SK-N-SH (cell line): ENCODE results near the gene CXorf49. TPM values are rescaled to one million over a fixed set of nuclear protein-coding genes. Genes with fewer than 3 reads are reported as not detected.

Experiments
- CTCF ChIA-PET: fragments of 300-600, 350-600 bp; formaldehyde crosslinking; extraction: SDS; loops from one replicate; lab custom pipeline; 2021; lab: Yijun Ruan, JAX
- POLR2A ChIA-PET: fragments of 350-600 bp; sonication (Branson Sonifier 250); formaldehyde crosslinking; extraction: SDS; loops from one replicate; lab custom pipeline; 2020; ENCODE audit warnings: antibody characterized with exemption, inconsistent platforms; lab: Yijun Ruan, JAX
- DNase-seq: peaks from one replicate; pipeline ENCODE4 v3.0.0; 2012
- H2AFZ ChIP-seq: fragments of 200-600 bp; sonication (generic); 2 replicates; pipeline ENCODE4 v1.8.1; 2016; ENCODE audit warnings: antibody characterized with exemption, mild to moderate bottlenecking, low read depth
- H3F3A ChIP-seq: fragments of 200-600 bp; sonication (generic); replicated peaks from 2 replicates; pipeline ENCODE3; 2016; ENCODE audit warnings: antibody characterized with exemption, mild to moderate bottlenecking; ENCODE audit not compliant: insufficient read depth
- H3K27ac ChIP-seq, 2 experiments: fragments of 200-500 bp in 1 of 2; fragments of 200-600 bp in 1 of 2; sonication (Bioruptor generic) in 1 of 2; sonication (generic), shearing (Covaris generic) in 1 of 2; 2 replicates each; pipeline versions ENCODE4 v1.5.1 to v1.6.1; 2014 to 2016; ENCODE audit warnings: low read depth in 2 of 2, inconsistent platforms in 1 of 2, low read length in 1 of 2, mild to moderate bottlenecking in 1 of 2, mixed read lengths in 1 of 2
- H3K27me3 ChIP-seq: fragments of 200-600 bp; sonication (generic), shearing (Covaris generic); 2 replicates; pipeline ENCODE4 v1.6.1; 2016; ENCODE audit warnings: mixed run types; ENCODE audit not compliant: insufficient read depth
- H3K36me3 ChIP-seq, 2 experiments: fragments of 200-500 bp in 1 of 2; fragments of 200-600 bp in 1 of 2; sonication (Bioruptor generic) in 1 of 2; sonication (generic) in 1 of 2; replicated peaks in 1 of 2; 2 replicates each; pipeline versions ENCODE3 to v1.5.1; 2014 to 2016; ENCODE audit warnings: low read length in 1 of 2, mild to moderate bottlenecking in 1 of 2; ENCODE audit not compliant: insufficient read depth in 2 of 2, control insufficient read depth in 1 of 2
- H3K4me1 ChIP-seq, 2 experiments: fragments of 200-500 bp in 1 of 2; fragments of 200-600 bp in 1 of 2; sonication (Bioruptor generic) in 1 of 2; sonication (generic), shearing (Covaris generic) in 1 of 2; 2 replicates each; pipeline versions ENCODE4 v1.5.1 to v1.6.1; 2014 to 2016; ENCODE audit warnings: low read depth in 1 of 2, low read length in 1 of 2, mixed run types in 1 of 2; ENCODE audit not compliant: insufficient read depth in 2 of 2, control insufficient read depth in 1 of 2
- H3K4me2 ChIP-seq: fragments of 200-600 bp; sonication (generic), shearing (Covaris generic); 2 replicates; pipeline ENCODE4 v1.6.1; 2017; ENCODE audit warnings: mixed run types
- H3K4me3 ChIP-seq, 2 experiments: fragments of 200-500 bp in 1 of 2; fragments of 200-600 bp in 1 of 2; sonication (Bioruptor generic) in 1 of 2; sonication (generic), shearing (Covaris generic) in 1 of 2; 2 replicates each; pipeline versions ENCODE4 v1.5.1 to v1.8.1; 2014 to 2016; ENCODE audit warnings: low read depth in 2 of 2, inconsistent platforms in 1 of 2, low read length in 1 of 2, mild to moderate bottlenecking in 1 of 2, mixed read lengths in 1 of 2, moderate library complexity in 1 of 2
- H3K79me2 ChIP-seq: fragments of 200-600 bp; sonication (generic); 2 replicates; pipeline ENCODE4 v1.8.1; 2017; ENCODE audit warnings: mild to moderate bottlenecking; ENCODE audit not compliant: insufficient read depth
- H3K9ac ChIP-seq: fragments of 200-600 bp; sonication (generic); 2 replicates; pipeline ENCODE4 v1.6.1; 2017; ENCODE audit warnings: mixed run types
- H3K9me2 ChIP-seq: fragments of 200-600 bp; sonication (generic); 2 replicates; pipeline ENCODE4 v1.6.1; 2017; ENCODE audit warnings: mixed run types
- H3K9me3 ChIP-seq: fragments of 200-600 bp; sonication (generic); 2 replicates; pipeline ENCODE4 v1.6.1; 2017; ENCODE audit warnings: mixed run types, mild to moderate bottlenecking, moderate library complexity
- H4K20me1 ChIP-seq: fragments of 200-600 bp; sonication (generic); 2 replicates; pipeline ENCODE4 v1.6.1; 2017; ENCODE audit warnings: mild to moderate bottlenecking, mixed run types; ENCODE audit not compliant: insufficient read depth
- CTCF ChIP-seq: fragments of 200-600 bp; sonication (generic); IDR thresholded peaks from 2 replicates; pipeline ENCODE4 v1.6.1; 2017; ENCODE audit warnings: antibody characterized with exemption, mild to moderate bottlenecking, moderate library complexity
- EZH2phosphoT487 ChIP-seq: fragments of 200-600 bp; sonication (generic); IDR thresholded peaks from 2 replicates; pipeline ENCODE4 v1.6.1; 2017; ENCODE audit warnings: low read depth, mixed run types, mild to moderate bottlenecking, antibody characterized with exemption, moderate library complexity, borderline replicate concordance
- FOXM1 ChIP-seq: IDR thresholded peaks from 2 replicates; pipeline ENCODE4 v1.4.0; 2012; ENCODE audit warnings: low read depth, mild to moderate bottlenecking
- GABPA ChIP-seq: IDR thresholded peaks from 2 replicates; pipeline ENCODE4 v1.4.0; 2012; ENCODE audit warnings: low read depth, mild to moderate bottlenecking
- MEF2A ChIP-seq: IDR thresholded peaks from 2 replicates; pipeline ENCODE4 v1.4.0; 2012; ENCODE audit warnings: low read depth, borderline replicate concordance
- RFX5 ChIP-seq: IDR thresholded peaks from 2 replicates; pipeline ENCODE4 v1.6.1; 2012; ENCODE audit warnings: mild to moderate bottlenecking, improper control_type of control experiment, low read length
- RXRA ChIP-seq: IDR thresholded peaks from 2 replicates; pipeline ENCODE4 v1.4.0; 2012; ENCODE audit warnings: low read depth, mild to moderate bottlenecking, borderline replicate concordance
- SMC3 ChIP-seq: IDR thresholded peaks from 2 replicates; pipeline ENCODE4 v1.6.1; 2012; ENCODE audit warnings: low read depth, low read length, improper control_type of control experiment
- TAF1 ChIP-seq: IDR thresholded peaks from 2 replicates; pipeline ENCODE4 v1.6.1; 2012; ENCODE audit warnings: low read depth, mild to moderate bottlenecking, low read length, moderate library complexity, borderline replicate concordance
- ZBTB33 ChIP-seq: IDR thresholded peaks from 2 replicates; pipeline ENCODE4 v1.4.0; 2012; ENCODE audit warnings: low read depth, borderline replicate concordance
- WGBS: methylation state at CpG from one replicate; pipeline ENCODE4 v1.1.6; 2017; ENCODE audit warnings: low lambda C conversion rate; 5-methylcytosine and 5-hydroxymethylcytosine counted together
- polyA plus RNA-seq, 3 experiments: library from polyadenylated mRNA; depleted of rRNA; stranded (reverse); fragments of >200 nt; gene quantifications; 2 replicates each; pipeline ENCODE4 v1.2.3, GENCODE V29; 2012
- small RNA-seq, 7 experiments: library from RNA; depleted of rRNA; stranded (forward); fragments of <200 nt; gene quantifications; one replicate each; pipeline ENCODE3, GENCODE V24; 2012
- TF ChIP-seq, protein P1 (sequence below): IDR thresholded peaks from 2 replicates; pipeline ENCODE4 v1.6.1; 2012; ENCODE audit warnings: mild to moderate bottlenecking, low read depth, low read length, moderate library complexity
- TF ChIP-seq, protein P2 (sequence below): IDR thresholded peaks from 2 replicates; pipeline ENCODE4 v1.4.0; 2012; ENCODE audit warnings: low read depth, borderline replicate concordance

The CXorf49 gene
- polyA plus RNA-seq, 1 of the 3 experiments (the other 2 are of a cell fraction): not detected

DNA sequence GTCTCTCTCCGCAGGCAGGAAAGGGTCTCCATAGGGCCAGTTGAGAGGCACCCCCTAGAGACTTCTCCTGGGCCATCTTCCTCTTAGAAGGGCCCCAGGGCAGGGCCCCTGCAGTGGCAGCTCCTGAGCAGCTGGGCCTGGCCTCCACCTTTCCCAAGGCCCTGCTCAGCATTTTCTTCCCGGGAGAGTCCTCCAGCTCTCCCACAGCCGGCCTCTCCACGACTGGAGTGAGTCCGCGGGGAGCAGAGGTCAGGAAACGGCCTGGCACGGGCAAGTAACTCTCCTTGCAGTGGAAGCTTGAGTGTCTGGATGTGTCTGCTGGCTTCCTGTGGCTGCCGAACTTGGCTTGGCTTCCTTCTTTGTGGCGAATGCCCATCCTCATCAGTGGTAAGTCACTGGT is 52.3 kb downstream of the CXorf49 start (continued):
- TF ChIP-seq CTCF: no peak
- TF ChIP-seq TAF1: no peak
- TF ChIP-seq EZH2phosphoT487: no peak
- TF ChIP-seq SMC3: no peak
- no peak for TF ChIP-seq RFX5
- TF ChIP-seq, protein P1, sequence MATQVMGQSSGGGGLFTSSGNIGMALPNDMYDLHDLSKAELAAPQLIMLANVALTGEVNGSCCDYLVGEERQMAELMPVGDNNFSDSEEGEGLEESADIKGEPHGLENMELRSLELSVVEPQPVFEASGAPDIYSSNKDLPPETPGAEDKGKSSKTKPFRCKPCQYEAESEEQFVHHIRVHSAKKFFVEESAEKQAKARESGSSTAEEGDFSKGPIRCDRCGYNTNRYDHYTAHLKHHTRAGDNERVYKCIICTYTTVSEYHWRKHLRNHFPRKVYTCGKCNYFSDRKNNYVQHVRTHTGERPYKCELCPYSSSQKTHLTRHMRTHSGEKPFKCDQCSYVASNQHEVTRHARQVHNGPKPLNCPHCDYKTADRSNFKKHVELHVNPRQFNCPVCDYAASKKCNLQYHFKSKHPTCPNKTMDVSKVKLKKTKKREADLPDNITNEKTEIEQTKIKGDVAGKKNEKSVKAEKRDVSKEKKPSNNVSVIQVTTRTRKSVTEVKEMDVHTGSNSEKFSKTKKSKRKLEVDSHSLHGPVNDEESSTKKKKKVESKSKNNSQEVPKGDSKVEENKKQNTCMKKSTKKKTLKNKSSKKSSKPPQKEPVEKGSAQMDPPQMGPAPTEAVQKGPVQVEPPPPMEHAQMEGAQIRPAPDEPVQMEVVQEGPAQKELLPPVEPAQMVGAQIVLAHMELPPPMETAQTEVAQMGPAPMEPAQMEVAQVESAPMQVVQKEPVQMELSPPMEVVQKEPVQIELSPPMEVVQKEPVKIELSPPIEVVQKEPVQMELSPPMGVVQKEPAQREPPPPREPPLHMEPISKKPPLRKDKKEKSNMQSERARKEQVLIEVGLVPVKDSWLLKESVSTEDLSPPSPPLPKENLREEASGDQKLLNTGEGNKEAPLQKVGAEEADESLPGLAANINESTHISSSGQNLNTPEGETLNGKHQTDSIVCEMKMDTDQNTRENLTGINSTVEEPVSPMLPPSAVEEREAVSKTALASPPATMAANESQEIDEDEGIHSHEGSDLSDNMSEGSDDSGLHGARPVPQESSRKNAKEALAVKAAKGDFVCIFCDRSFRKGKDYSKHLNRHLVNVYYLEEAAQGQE: no peak
- TF ChIP-seq MEF2A: no peak

DNA sequence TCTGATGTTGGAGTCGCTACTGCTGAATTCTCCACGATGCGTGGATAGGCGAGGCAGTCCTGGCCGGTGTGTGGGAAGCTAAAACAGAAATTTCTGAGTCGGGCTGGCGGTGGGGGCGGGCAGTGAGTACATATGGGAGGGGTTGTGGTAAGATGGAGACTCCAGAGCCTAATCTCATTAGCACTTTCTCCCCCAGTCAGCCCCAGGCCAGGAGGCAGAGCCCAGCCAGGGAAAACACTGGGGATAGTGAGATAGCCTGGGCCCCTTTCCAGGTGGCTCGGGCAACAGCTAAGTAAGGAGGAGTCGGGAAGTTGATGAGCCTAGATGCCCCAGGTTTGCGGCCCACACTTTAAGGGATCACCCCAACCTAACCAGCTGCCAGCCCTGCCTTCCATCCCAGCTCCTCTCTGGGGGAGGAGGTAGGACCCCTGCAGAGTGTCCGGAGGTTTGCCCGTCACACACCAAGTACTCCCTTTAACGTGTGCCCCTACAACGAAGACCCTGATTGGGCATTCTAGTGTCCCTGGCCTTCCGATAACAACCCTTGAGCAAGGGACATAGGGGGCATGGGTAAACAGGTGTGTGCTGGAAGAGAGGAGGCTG is 53.1 kb downstream of the CXorf49 start:
- no peaks in the 10 kb centered on the region for H3K36me3 ChIP-seq
- no peak overlapping the region for H3K27ac ChIP-seq
- H3K4me2 ChIP-seq: no peak overlapping the region
- no peak overlapping the region for H3K4me3 ChIP-seq
- peaks cover 36% of the 10 kb centered on the region for H3K27me3 ChIP-seq
- H3K9me2 ChIP-seq: no peaks in the 10 kb centered on the region
- H3K9ac ChIP-seq: no peak overlapping the region
- no peak overlapping the region for H2AFZ ChIP-seq
- no peaks in the 10 kb centered on the region for H3K4me1 ChIP-seq
- CTCF ChIA-PET: no interaction called here
- 61% methylated on average over 15 of the region's 16 CpGs for WGBS
- no peaks in the 10 kb centered on the region for H3K9me3 ChIP-seq
- no peak for TF ChIP-seq RFX5
- TF ChIP-seq, protein P2, sequence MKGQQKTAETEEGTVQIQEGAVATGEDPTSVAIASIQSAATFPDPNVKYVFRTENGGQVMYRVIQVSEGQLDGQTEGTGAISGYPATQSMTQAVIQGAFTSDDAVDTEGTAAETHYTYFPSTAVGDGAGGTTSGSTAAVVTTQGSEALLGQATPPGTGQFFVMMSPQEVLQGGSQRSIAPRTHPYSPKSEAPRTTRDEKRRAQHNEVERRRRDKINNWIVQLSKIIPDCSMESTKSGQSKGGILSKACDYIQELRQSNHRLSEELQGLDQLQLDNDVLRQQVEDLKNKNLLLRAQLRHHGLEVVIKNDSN: no peak
- no peak for TF ChIP-seq FOXM1
- no peak for TF ChIP-seq ZBTB33
- no peak for TF ChIP-seq RXRA
- TF ChIP-seq GABPA: no peak
- DNase-seq: no peak
- H3F3A ChIP-seq: no peaks in the 10 kb centered on the region
- POLR2A ChIA-PET: no interaction called here
- H3K79me2 ChIP-seq: no peaks in the 10 kb centered on the region
- H4K20me1 ChIP-seq: no peaks in the 10 kb centered on the region

Small RNA genes within 50 kb of the gene (small RNA-seq; reads per million reads assigned to genes)
- gene BX276092.4 (0 reads per million in 7 experiments), gene BX276092.6 (0 reads per million in 7 experiments), gene BX276092.8 (0 reads per million in 7 experiments)

Other genes with a start within 250 kb of the CXorf49 start
- 77.0 and 148 TPM in 2 replicates for gene OGT, start 185.2 kb downstream of the CXorf49 start, polyA plus RNA-seq (2012; rRNA removed)
- 1.8 and 2.5 TPM in 2 replicates for gene GCNA, start 139.8 kb downstream of the CXorf49 start, polyA plus RNA-seq (2012; rRNA removed)
- not detected in 2 replicates for gene CXCR3, start 99.8 kb downstream of the CXorf49 start, polyA plus RNA-seq (2012; rRNA removed)
- gene CXorf49B, start 45.1 kb upstream of the CXorf49 start, polyA plus RNA-seq (2012; rRNA removed): not detected in 2 replicates
- 0.61 and 1.7 TPM in 2 replicates for gene NHSL2, start 192.6 kb upstream of the CXorf49 start, polyA plus RNA-seq (2012; rRNA removed)